H9 (cell line): Measurements from ENCODE around the gene LRFN3. TPM values are rescaled to one million over a fixed set of nuclear protein-coding genes. Genes with fewer than 3 reads are reported as not detected.

ENCODE experiments used
- DNase-seq: peaks from one replicate; pipeline ENCODE4 v3.0.0-alpha.2; 2017
- H2AFZ ChIP-seq: one replicate; pipeline ENCODE4 v1.6.1; 2013; ENCODE audit warnings: mild to moderate bottlenecking, low read length, control low read depth, moderate library complexity
- H2AK5ac ChIP-seq: 2 replicates; pipeline ENCODE4 v1.6.1; 2013; ENCODE audit warnings: low read length, control low read depth, mixed read lengths; ENCODE audit not compliant: insufficient read length
- H2BK120ac ChIP-seq: one replicate; pipeline ENCODE4 v1.6.1; 2013; ENCODE audit warnings: low read depth, mild to moderate bottlenecking, low read length, control low read depth, inconsistent platforms; ENCODE audit not compliant: poor library complexity, severe bottlenecking
- H2BK12ac ChIP-seq: 2 replicates; pipeline ENCODE4 v1.6.1; 2013; ENCODE audit warnings: low read length, control low read depth, mixed read lengths, low read depth; ENCODE audit not compliant: insufficient read length
- H2BK15ac ChIP-seq: 2 replicates; pipeline ENCODE4 v1.6.1; 2013; ENCODE audit warnings: low read depth, low read length, control low read depth
- H2BK20ac ChIP-seq: one replicate; pipeline ENCODE4 v1.6.1; 2013; ENCODE audit warnings: low read depth, mild to moderate bottlenecking, low read length, control low read depth, inconsistent platforms; ENCODE audit not compliant: poor library complexity, severe bottlenecking
- H2BK5ac ChIP-seq: 2 replicates; pipeline ENCODE4 v1.6.1; 2013; ENCODE audit warnings: low read length, control low read depth, mixed read lengths; ENCODE audit not compliant: insufficient read length
- H3K14ac ChIP-seq: 2 replicates; pipeline ENCODE4 v1.6.1; 2013; ENCODE audit warnings: low read length, control low read depth; ENCODE audit not compliant: insufficient read depth
- H3K18ac ChIP-seq: 2 replicates; pipeline ENCODE4 v1.6.1; 2013; ENCODE audit warnings: low read depth, mild to moderate bottlenecking, mixed read lengths, low read length, control low read depth; ENCODE audit not compliant: insufficient read length
- H3K23ac ChIP-seq: 2 replicates; pipeline ENCODE4 v1.6.1; 2013; ENCODE audit warnings: low read length, control low read depth, mixed read lengths, low read depth; ENCODE audit not compliant: insufficient read length
- H3K23me2 ChIP-seq: 2 replicates; pipeline ENCODE4 v1.6.1; 2013; ENCODE audit warnings: low read depth, mild to moderate bottlenecking, mixed read lengths, low read length, control low read depth; ENCODE audit not compliant: insufficient read length, poor library complexity, severe bottlenecking
- H3K27ac ChIP-seq: 2 replicates; pipeline ENCODE4 v1.5.1; 2013; ENCODE audit warnings: low read length, control low read depth, mixed read lengths, low read depth; ENCODE audit not compliant: insufficient read length
- H3K27me3 ChIP-seq: 2 replicates; pipeline ENCODE4 v1.6.1; 2013; ENCODE audit warnings: low read length, control low read depth, inconsistent platforms; ENCODE audit not compliant: insufficient read depth
- H3K4ac ChIP-seq: 2 replicates; pipeline ENCODE4 v1.6.1; 2013; ENCODE audit warnings: low read depth, mild to moderate bottlenecking, control low read depth, inconsistent platforms, low read length, moderate library complexity
- H3K4me1 ChIP-seq: 2 replicates; pipeline ENCODE4 v1.6.1; 2013; ENCODE audit warnings: low read length, control low read depth, inconsistent platforms; ENCODE audit not compliant: insufficient read depth
- H3K4me2 ChIP-seq: 2 replicates; pipeline ENCODE4 v1.6.1; 2013; ENCODE audit warnings: low read length, control low read depth, mixed read lengths; ENCODE audit not compliant: insufficient read length, insufficient read depth
- H3K56ac ChIP-seq: 2 replicates; pipeline ENCODE4 v1.6.1; 2013; ENCODE audit warnings: low read depth, mild to moderate bottlenecking, mixed read lengths, low read length, control low read depth; ENCODE audit not compliant: insufficient read length
- H3K79me1 ChIP-seq: 2 replicates; pipeline ENCODE4 v1.6.1; 2013; ENCODE audit warnings: low read depth, mild to moderate bottlenecking, moderate library complexity, low read length, control low read depth, inconsistent platforms; ENCODE audit not compliant: insufficient read depth, poor library complexity, severe bottlenecking
- H3K79me2 ChIP-seq: 2 replicates; pipeline ENCODE4 v1.6.1; 2013; ENCODE audit warnings: low read length, control low read depth, inconsistent platforms; ENCODE audit not compliant: insufficient read depth
- H3K9ac ChIP-seq: 2 replicates; pipeline ENCODE4 v1.6.1; 2013; ENCODE audit warnings: low read length, control low read depth, mixed read lengths; ENCODE audit not compliant: insufficient read length; ENCODE audit errors: extremely low read depth
- H3K9me3 ChIP-seq: one replicate; pipeline ENCODE4 v1.6.1; 2013; ENCODE audit warnings: low read depth, low read length, inconsistent platforms; ENCODE audit not compliant: control insufficient read depth
- H3T11ph ChIP-seq: one replicate; pipeline ENCODE4 v1.6.1; 2013; ENCODE audit warnings: mild to moderate bottlenecking, low read length, control low read depth, inconsistent platforms
- H4K20me1 ChIP-seq: one replicate; pipeline ENCODE4 v1.6.1; 2013; ENCODE audit not compliant: control insufficient read depth, insufficient read length, insufficient read depth
- H4K5ac ChIP-seq: 2 replicates; pipeline ENCODE4 v1.6.1; 2013; ENCODE audit warnings: low read depth, mild to moderate bottlenecking, mixed read lengths, low read length, control low read depth; ENCODE audit not compliant: insufficient read length
- H4K8ac ChIP-seq: replicated peaks from 2 replicates; pipeline ENCODE4 v1.6.1; 2013; ENCODE audit warnings: low read length, control low read depth, mixed read lengths, low read depth; ENCODE audit not compliant: insufficient read length
- H4K91ac ChIP-seq: 2 replicates; pipeline ENCODE4 v1.6.1; 2013; ENCODE audit warnings: low read depth, mild to moderate bottlenecking, moderate library complexity, mixed read lengths, low read length, control low read depth; ENCODE audit not compliant: insufficient read length
- H3K27ac Mint-ChIP-seq, 3 experiments: 2 replicates in 2 of 3; 3 replicates in 1 of 3; pipeline ENCODE4 v1.8.0; 2020 to 2021; ENCODE audit warnings: mixed read lengths in 3 of 3, mild to moderate bottlenecking in 1 of 3, moderate library complexity in 1 of 3
- H3K27me3 Mint-ChIP-seq: 2 replicates; pipeline ENCODE4 v1.8.0; 2021; ENCODE audit warnings: low read depth, mild to moderate bottlenecking, moderate library complexity, mixed read lengths
- H3K36me3 Mint-ChIP-seq, 3 experiments: 2 replicates in 2 of 3; 3 replicates in 1 of 3; pipeline ENCODE4 v1.8.0; 2020 to 2021; ENCODE audit warnings: low read depth in 3 of 3, mixed read lengths in 3 of 3; ENCODE audit not compliant: insufficient read depth in 1 of 3
- H3K4me1 Mint-ChIP-seq, 2 experiments: 2 replicates each; pipeline ENCODE4 v1.8.0; 2020; ENCODE audit warnings: mixed read lengths in 2 of 2
- H3K4me3 Mint-ChIP-seq, 2 experiments: 2 replicates in 1 of 2; 3 replicates in 1 of 2; pipeline ENCODE4 v1.8.0; 2020 to 2021; ENCODE audit warnings: mild to moderate bottlenecking in 2 of 2, mixed read lengths in 2 of 2, moderate library complexity in 1 of 2
- H3K9me3 Mint-ChIP-seq, 2 experiments: 2 replicates in 1 of 2; 3 replicates in 1 of 2; pipeline ENCODE4 v1.8.0; 2020; ENCODE audit warnings: mild to moderate bottlenecking in 2 of 2, mixed read lengths in 2 of 2, moderate library complexity in 1 of 2
- CTCF ChIP-seq: fragments of 200-600 bp; sonication (generic); conservative IDR thresholded peaks from 3 replicates; pipeline ENCODE4 v1.8.0; 2021; ENCODE audit warnings: antibody characterized with exemption, mild to moderate bottlenecking
- WGBS: extraction: QIAGEN DNeasy Blood & Tissue Kit; methylation state at CpG from one replicate; pipeline ENCODE4 v1.1.7; 2013; ENCODE audit warnings: missing lambda C conversion rate, low lambda C conversion rate, mixed read lengths; ENCODE audit not compliant: insufficient read length; ENCODE audit errors: extremely low coverage; 5-methylcytosine and 5-hydroxymethylcytosine counted together
- total RNA-seq: library from RNA; stranded (reverse); gene quantifications from 2 replicates; pipeline ENCODE4 v1.2.1, GENCODE V29; 2021

Gene LRFN3
- total RNA-seq, 1 experiment from 2014 or later: 20.5 TPM

GRCh38 chr19:35990771-35991730 is 54.9 kb downstream of the LRFN3 start:
- Histone ChIP-seq H2BK12ac (no peak overlapping the region), H3T11ph (no peak overlapping the region), H3K9ac (no peak overlapping the region), H2BK20ac (no peak overlapping the region), H4K20me1 (peaks cover 3% of the 10 kb centered on the region), H3K23ac (no peak overlapping the region), H3K14ac (no peak overlapping the region), H4K91ac (no peak overlapping the region), H2AK5ac (no peak overlapping the region), H3K4me1 (no peaks in the 10 kb centered on the region), H3K4ac (no peak overlapping the region), H3K23me2 (peaks cover 6% of the 10 kb centered on the region), H3K4me2 (no peak overlapping the region), H2BK5ac (no peak overlapping the region), H3K79me1 (no peaks in the 10 kb centered on the region), H2BK120ac (no peak overlapping the region), H2AFZ (no peak overlapping the region), H3K18ac (no peak overlapping the region), H3K9me3 (no peaks in the 10 kb centered on the region), H4K5ac (no peak overlapping the region), H3K27me3 (no peaks in the 10 kb centered on the region; the same call in 1 of the 2 replicates), H3K79me2 (no peaks in the 10 kb centered on the region), H4K8ac (no peak overlapping the region), H3K56ac (no peak overlapping the region), H2BK15ac (no peak overlapping the region), H3K27ac (no peak overlapping the region)
- Mint-ChIP-seq H3K36me3 (peaks cover 0 to 3% (median 0%) of the 10 kb centered on the region in 3 experiments; a peak in 2 of 7 replicates), H3K4me1 (peaks cover 14 to 19% of the 10 kb centered on the region in 2 experiments), H3K27ac (no peak overlapping the region), H3K4me3 (no peak overlapping the region), H3K27me3 (peaks cover 38% of the 10 kb centered on the region), H3K9me3 (no peaks in the 10 kb centered on the region; a peak in 2 of 5 replicates)
- DNase-seq: no peak
- TF ChIP-seq CTCF: no peak
- no CpG with 5 or more reads among the region's 10 CpGs for WGBS
